K562 (cell line): ENCODE measurements around the gene LAPTM5. TPM values are rescaled to one million over a fixed set of nuclear protein-coding genes. Genes with fewer than 3 reads are reported as not detected.

Experiments used
- ATAC-seq: fragments of 200-7000 bp; cut with Tn5 transposase; 3 replicates; pipeline ENCODE4 v1.9.1; 2020; ENCODE audit warnings: moderate library complexity
- BruUV-seq: library from RNA; stranded (reverse); fragments of 400-500 nt; replicated peaks from 2 replicates; lab custom pipeline; 2021; lab: Mats Ljungman, UMichigan
- CTCF ChIA-PET: fragments of 300-600 bp; formaldehyde crosslinking; extraction: SDS; loops from one replicate; lab custom pipeline; 2021; ENCODE audit warnings: low intra/inter-chr PET ratio; lab: Yijun Ruan, JAX
- POLR2A ChIA-PET: fragments of 300-600, 350-650 bp; sonication (Branson Sonifier 250); formaldehyde crosslinking; extraction: SDS; loops from one replicate; lab custom pipeline; 2021; ENCODE audit warnings: antibody characterized with exemption, inconsistent platforms; lab: Yijun Ruan, JAX
- DNase-seq, 4 experiments: peaks; one replicate each; pipeline versions ENCODE4 v3.0.0 to v3.0.0-alpha.2; 2011 to 2018; ENCODE audit warnings: low spot score in 3 of 4, mixed read lengths in 3 of 4; ENCODE audit errors: extremely low read depth in 1 of 4
- FAIRE-seq: peaks from 2 replicates; lab custom pipeline; 2011; peaks lifted over from hg19 to GRCh38; lab: Jason Lieb, UNC
- H2AFZ ChIP-seq: 2 replicates; pipeline ENCODE4 v1.6.0; 2011; ENCODE audit warnings: low read depth, low read length, control low read depth, inconsistent platforms
- H3K27ac ChIP-seq: fragments of 200-600 bp; 3 replicates; pipeline ENCODE4 v1.8.0; 2011; ENCODE audit warnings: low read depth, mild to moderate bottlenecking, control low read depth, inconsistent platforms, low read length, moderate library complexity, mixed read lengths; ENCODE audit errors: extremely low read depth
- H3K27me3 ChIP-seq, 2 experiments: fragments of 300-600 bp in 1 of 2; 2 replicates in 1 of 2; 3 replicates in 1 of 2; pipeline versions ENCODE4 v1.6.0 to v1.8.0; 2011; ENCODE audit warnings: inconsistent platforms in 2 of 2, low read length in 2 of 2, mild to moderate bottlenecking in 1 of 2, mixed read lengths in 1 of 2, moderate library complexity in 1 of 2; ENCODE audit not compliant: control insufficient read depth in 2 of 2, insufficient read depth in 2 of 2
- H3K36me3 ChIP-seq: fragments of 300-600 bp; 3 replicates; pipeline ENCODE4 v1.8.0; 2011; ENCODE audit warnings: mild to moderate bottlenecking, low read length, inconsistent platforms; ENCODE audit not compliant: control insufficient read depth, insufficient read depth
- H3K4me1 ChIP-seq, 2 experiments: fragments of 200-600 bp in 1 of 2; replicated peaks in 1 of 2; 2 replicates in 1 of 2; 3 replicates in 1 of 2; pipeline versions ENCODE4 v1.5.1 to v1.8.0; 2011; ENCODE audit warnings: inconsistent platforms in 2 of 2, low read length in 2 of 2, mild to moderate bottlenecking in 1 of 2, mixed read lengths in 1 of 2, moderate library complexity in 1 of 2; ENCODE audit not compliant: control insufficient read depth in 2 of 2, insufficient read depth in 2 of 2
- H3K4me2 ChIP-seq: 2 replicates; pipeline ENCODE4 v1.6.1; 2011; ENCODE audit warnings: low read length, control low read depth, inconsistent platforms, mixed read lengths; ENCODE audit not compliant: insufficient read depth
- H3K4me3 ChIP-seq: fragments of 200-600 bp; sonication (generic), shearing (Covaris generic); 2 replicates; pipeline ENCODE4 v1.5.1; 2016; ENCODE audit warnings: control low read depth, inconsistent platforms
- H3K79me2 ChIP-seq: fragments of 200-600 bp; 3 replicates; pipeline ENCODE4 v1.8.0; 2011; ENCODE audit warnings: low read length, inconsistent platforms; ENCODE audit not compliant: control insufficient read depth, insufficient read depth
- H3K9ac ChIP-seq, 2 experiments: 2 replicates each; pipeline versions ENCODE4 v1.6.0 to v1.6.1; 2011; ENCODE audit warnings: low read depth in 2 of 2, low read length in 2 of 2, control low read depth in 1 of 2, inconsistent platforms in 1 of 2, mild to moderate bottlenecking in 1 of 2, mixed read lengths in 1 of 2; ENCODE audit not compliant: insufficient read depth in 1 of 2
- H3K9me1 ChIP-seq: one replicate; pipeline ENCODE4 v1.6.0; 2011; ENCODE audit warnings: inconsistent platforms, mild to moderate bottlenecking, low read length, moderate library complexity; ENCODE audit not compliant: control insufficient read depth, insufficient read depth
- H3K9me3 ChIP-seq: replicated peaks from 2 replicates; pipeline ENCODE4 v1.5.1; 2011; ENCODE audit warnings: low read depth, low read length, inconsistent platforms; ENCODE audit not compliant: control insufficient read depth, insufficient read depth
- H4K20me1 ChIP-seq: replicated peaks from 2 replicates; pipeline ENCODE4 v1.6.1; 2011; ENCODE audit warnings: low read length, inconsistent platforms, mixed read lengths; ENCODE audit not compliant: control insufficient read depth, insufficient read depth
- BACH1 ChIP-seq: fragments of 200-800 bp; sonication (Bioruptor generic); IDR thresholded peaks from 2 replicates; pipeline ENCODE4 v1.6.1; 2016; ENCODE audit warnings: missing genetic modification characterization, missing compliant biosample characterization
- BHLHE40 ChIP-seq: IDR thresholded peaks from 2 replicates; pipeline ENCODE4 v1.6.1; 2011; ENCODE audit warnings: low read length, improper control_type of control experiment
- E2F6 ChIP-seq, 2 experiments: IDR thresholded peaks; 2 replicates each; pipeline ENCODE4 v1.6.1; 2011; ENCODE audit warnings: borderline replicate concordance in 1 of 2, control low read depth in 1 of 2, low read depth in 1 of 2, low read length in 1 of 2, mild to moderate bottlenecking in 1 of 2, mixed read lengths in 1 of 2, moderate library complexity in 1 of 2; ENCODE audit not compliant: insufficient read depth in 1 of 2, insufficient read length in 1 of 2, poor library complexity in 1 of 2, severe bottlenecking in 1 of 2; ENCODE audit errors: extremely low read depth in 1 of 2
- L3MBTL2 ChIP-seq: fragments of 450-650 bp; IDR thresholded peaks from 2 replicates; pipeline ENCODE4 v1.6.1; 2016; ENCODE audit warnings: mild to moderate bottlenecking, moderate library complexity
- MAZ ChIP-seq, 2 experiments: fragments of 450-650 bp in 1 of 2; sonication (generic) in 1 of 2; formaldehyde crosslinking; IDR thresholded peaks in 1 of 2; conservative IDR thresholded peaks in 1 of 2; 2 replicates each; pipeline versions ENCODE4 v1.4.0 to v1.5.0; 2020; ENCODE audit warnings: mild to moderate bottlenecking in 1 of 2, missing genetic modification reagents in 1 of 2
- MYC ChIP-seq, 2 experiments: fragments of 250-450 bp in 1 of 2; sonication (Bioruptor Pico) in 1 of 2; IDR thresholded peaks; 2 replicates each; pipeline versions ENCODE4 v1.5.1 to v1.6.1; 2012 to 2021; ENCODE audit warnings: low read depth in 2 of 2, borderline replicate concordance in 1 of 2, improper control_type of control experiment in 1 of 2, low read length in 1 of 2, mild to moderate bottlenecking in 1 of 2, moderate library complexity in 1 of 2
- NCOR1 ChIP-seq: fragments of 450-650 bp; IDR thresholded peaks from 2 replicates; pipeline ENCODE4 v1.6.1; 2016; ENCODE audit warnings: mild to moderate bottlenecking, moderate library complexity
- NR4A1 ChIP-seq, 2 experiments: fragments of 250-450 bp in 1 of 2; fragments of 450-650 bp in 1 of 2; sonication (Bioruptor Pico) in 1 of 2; IDR thresholded peaks; 2 replicates each; pipeline versions ENCODE4 v1.4.0 to v1.6.1; 2016 to 2020; ENCODE audit warnings: mild to moderate bottlenecking in 2 of 2, missing compliant biosample characterization in 1 of 2, missing genetic modification characterization in 1 of 2, moderate library complexity in 1 of 2
- RBFOX2 ChIP-seq: fragments of 200-400 bp; formaldehyde crosslinking; IDR thresholded peaks from 2 replicates; pipeline ENCODE4 v1.6.1; 2017; ENCODE audit warnings: low read depth, mild to moderate bottlenecking, low read length, moderate library complexity
- TAL1 ChIP-seq: fragments of 450-650 bp; IDR thresholded peaks from 2 replicates; pipeline ENCODE4 v1.6.1; 2016; ENCODE audit warnings: mild to moderate bottlenecking
- ZNF12 ChIP-seq: sonication (generic); formaldehyde crosslinking; IDR thresholded peaks from 2 replicates; pipeline ENCODE4 v1.4.0; 2020; ENCODE audit warnings: mild to moderate bottlenecking, missing genetic modification reagents
- ZZZ3 ChIP-seq: fragments of 450-650 bp; IDR thresholded peaks from 2 replicates; pipeline ENCODE4 v1.6.1; 2016; ENCODE audit warnings: antibody characterized with exemption, mild to moderate bottlenecking, moderate library complexity
- WGBS: fragments of 100-300 bp; shearing (Covaris generic); methylation state at CpG from one replicate; pipeline ENCODE4 v1.1.6; 2016; ENCODE audit warnings: low coverage, mixed read lengths; ENCODE audit not compliant: insufficient coverage; ENCODE audit errors: missing lambda C conversion rate; 5-methylcytosine and 5-hydroxymethylcytosine counted together
- in situ Hi-C: fragments of 300-500 bp; cut with MboI; formaldehyde crosslinking; loops from 4 replicates; pipeline ENCODE4 v1.15.0; 2018; ENCODE audit warnings: inconsistent platforms, mixed read lengths
- intact Hi-C: fragments of 100-400 bp; cut with micrococcal nuclease; formaldehyde crosslinking; loops from 2 replicates; pipeline ENCODE4 v1.14.2; 2022
- polyA plus RNA-seq, 8 experiments: library from polyadenylated mRNA; depleted of rRNA in 4 of 8; stranded (reverse) in 5 of 8; unstranded in 3 of 8; fragments of >200 nt; fragmentation: Nextera tagmentation in 2 of 8; fragmentation: Illumina TruSeq in 1 of 8; extraction: Ambion mirVana in 2 of 8; extraction: Trizol in 1 of 8; gene quantifications; 2 replicates each; pipeline versions ENCODE4 v1.2.1 to v1.2.3, GENCODE V29; 2011 to 2014; ENCODE audit warnings: inconsistent platforms in 1 of 8, missing spikeins in 1 of 8
- total RNA-seq, 7 experiments: library from RNA; depleted of rRNA in 6 of 7; stranded (reverse); fragments of >200 nt in 6 of 7; fragmentation: Illumina TruSeq in 2 of 7; extraction: Trizol in 2 of 7; gene quantifications; 2 replicates each; pipeline versions ENCODE4 v1.2.1 to v1.2.3, GENCODE V29; 2011 to 2021; ENCODE audit warnings: low replicate concordance in 1 of 7
- TF ChIP-seq, protein P1 (sequence below): fragments of 450-650 bp; IDR thresholded peaks from 2 replicates; pipeline ENCODE4 v1.6.1; 2017; ENCODE audit warnings: antibody characterized with exemption, mild to moderate bottlenecking

LAPTM5 gene
- total and polyA plus RNA-seq, 9 of the 15 experiments (the other 6 are each of a cell fraction or from before 2014, with no cell fraction given), result 2.4 to 47.3 (median 20.3) TPM

- H3K4me1 ChIP-seq, result peaks cover 60 to 70% of the 10 kb centered on the region in 2 experiments
- H3K27me3 ChIP-seq, result no peaks in the 10 kb centered on the region
- H4K20me1 ChIP-seq, result no peaks in the 10 kb centered on the region
- H3K9me1 ChIP-seq, result peaks cover 4% of the 10 kb centered on the region
- H3K9me3 ChIP-seq, result no peaks in the 10 kb centered on the region
- in situ Hi-C loops (loop anchor here (5.0 kb wide), 1 partner anchor 58 kb away; no protein-coding TSS in a partner anchor), intact Hi-C loops (loop anchor here (10.0 kb wide), 2 partner anchors 391 to 1541 kb away; partner anchors contain the start of genes MECR and PTPRU)
- ATAC-seq (no peak), FAIRE-seq (no peak), DNase-seq (no peak)
- no peak overlapping the region for H3K4me2 ChIP-seq
- no peak overlapping the region for H3K4me3 ChIP-seq
- CTCF ChIA-PET, result interaction anchor here (1.4 kb wide), 1 partner anchor 56 kb away, joined by 4 read pairs; no protein-coding TSS in a partner anchor
- peak overlapping the region; percentile 30; the same call in 2 of the 3 replicates for H3K27ac ChIP-seq
- H3K36me3 ChIP-seq, result no peaks in the 10 kb centered on the region
- H3K9ac ChIP-seq, result peak overlapping the region; percentile 27 to 79; a peak in 3 of 4 replicates
- POLR2A ChIA-PET, result interaction anchor here (0.6 to 4.9 kb wide), 4 partner anchors 31 to 145 kb away, joined by 3 to 74 read pairs (median 4); partner anchors contain the start of gene MATN1
- BruUV-seq, result no TSS peak
- H3K79me2 ChIP-seq, result peaks cover 8% of the 10 kb centered on the region; the same call in 2 of the 3 replicates
- WGBS, result 86% methylated on average over 11 of the region's 12 CpGs
- peak overlapping the region; percentile 74 for H2AFZ ChIP-seq
- no peak for TF ChIP-seq TAL1
- TF ChIP-seq BACH1 (tag), result 0 out of 2 replicates have a peak, but pooled peaks have one; percentile 26
- peak; percentile 8; the same call in 1 of the 2 replicates for TF ChIP-seq L3MBTL2
- no peak for TF ChIP-seq MYC (IDR thresholded peaks at IDR 0.05; ENCODE audit: low read depth, low read length)
- TF ChIP-seq MYC (CRISPR knock-in tag; IDR thresholded peaks at IDR 0.05; ENCODE audit: borderline replicate concordance, low read depth), result 0 out of 2 replicates have a peak, but pooled peaks have one; percentile 26
- TF ChIP-seq BHLHE40, result 0 out of 2 replicates have a peak, but pooled peaks have one; percentile 1
- no peak for TF ChIP-seq NR4A1 (CRISPR knock-in tag; IDR thresholded peaks at IDR 0.05)
- peak; percentile 33; the same call in 1 of the 2 replicates for TF ChIP-seq NR4A1 (tag; IDR thresholded peaks at IDR 0.05)
- peak in 1 of 2 experiments; percentile 4 for TF ChIP-seq E2F6 (IDR thresholded peaks at IDR 0.05; ENCODE audit: borderline replicate concordance in 1 of 2, extremely low read depth in 1 of 2, insufficient read depth in 1 of 2, insufficient read length in 1 of 2, low read depth in 1 of 2, low read length in 1 of 2, poor library complexity in 1 of 2, severe bottlenecking in 1 of 2)
- TF ChIP-seq RBFOX2, result 0 out of 2 replicates have a peak, but pooled peaks have one; percentile 20
- TF ChIP-seq, protein P1, sequence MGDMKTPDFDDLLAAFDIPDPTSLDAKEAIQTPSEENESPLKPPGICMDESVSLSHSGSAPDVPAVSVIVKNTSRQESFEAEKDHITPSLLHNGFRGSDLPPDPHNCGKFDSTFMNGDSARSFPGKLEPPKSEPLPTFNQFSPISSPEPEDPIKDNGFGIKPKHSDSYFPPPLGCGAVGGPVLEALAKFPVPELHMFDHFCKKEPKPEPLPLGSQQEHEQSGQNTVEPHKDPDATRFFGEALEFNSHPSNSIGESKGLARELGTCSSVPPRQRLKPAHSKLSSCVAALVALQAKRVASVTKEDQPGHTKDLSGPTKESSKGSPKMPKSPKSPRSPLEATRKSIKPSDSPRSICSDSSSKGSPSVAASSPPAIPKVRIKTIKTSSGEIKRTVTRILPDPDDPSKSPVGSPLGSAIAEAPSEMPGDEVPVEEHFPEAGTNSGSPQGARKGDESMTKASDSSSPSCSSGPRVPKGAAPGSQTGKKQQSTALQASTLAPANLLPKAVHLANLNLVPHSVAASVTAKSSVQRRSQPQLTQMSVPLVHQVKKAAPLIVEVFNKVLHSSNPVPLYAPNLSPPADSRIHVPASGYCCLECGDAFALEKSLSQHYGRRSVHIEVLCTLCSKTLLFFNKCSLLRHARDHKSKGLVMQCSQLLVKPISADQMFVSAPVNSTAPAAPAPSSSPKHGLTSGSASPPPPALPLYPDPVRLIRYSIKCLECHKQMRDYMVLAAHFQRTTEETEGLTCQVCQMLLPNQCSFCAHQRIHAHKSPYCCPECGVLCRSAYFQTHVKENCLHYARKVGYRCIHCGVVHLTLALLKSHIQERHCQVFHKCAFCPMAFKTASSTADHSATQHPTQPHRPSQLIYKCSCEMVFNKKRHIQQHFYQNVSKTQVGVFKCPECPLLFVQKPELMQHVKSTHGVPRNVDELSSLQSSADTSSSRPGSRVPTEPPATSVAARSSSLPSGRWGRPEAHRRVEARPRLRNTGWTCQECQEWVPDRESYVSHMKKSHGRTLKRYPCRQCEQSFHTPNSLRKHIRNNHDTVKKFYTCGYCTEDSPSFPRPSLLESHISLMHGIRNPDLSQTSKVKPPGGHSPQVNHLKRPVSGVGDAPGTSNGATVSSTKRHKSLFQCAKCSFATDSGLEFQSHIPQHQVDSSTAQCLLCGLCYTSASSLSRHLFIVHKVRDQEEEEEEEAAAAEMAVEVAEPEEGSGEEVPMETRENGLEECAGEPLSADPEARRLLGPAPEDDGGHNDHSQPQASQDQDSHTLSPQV, result 0 out of 2 replicates have a peak, but pooled peaks have one; percentile 50
- TF ChIP-seq ZZZ3, result no peak
- no peak for TF ChIP-seq ZNF12
- no peak for TF ChIP-seq NCOR1
- 0 out of 4 replicates have a peak, but pooled peaks of 1 of the 2 experiments have one; percentile 22 for TF ChIP-seq MAZ (CRISPR knock-in tag; conservative IDR thresholded peaks at IDR 0.05 in 1 of 2, IDR thresholded peaks at IDR 0.05 in 1 of 2)
Observed at GRCh38 chr1:30775433-30775975, 17.9 kb upstream of the LAPTM5 start.
